IPS-18a (cell line): ENCODE results near the gene SOX5.

ENCODE experiments used
- H3K27ac ChIP-seq: one replicate; pipeline ENCODE4 v1.5.1; 2013; ENCODE audit warnings: low read length
- H3K27me3 ChIP-seq: one replicate; pipeline ENCODE4 v1.6.1; 2013; ENCODE audit warnings: mild to moderate bottlenecking, low read length; ENCODE audit not compliant: control insufficient read depth, insufficient read depth
- H3K36me3 ChIP-seq: one replicate; pipeline ENCODE4 v1.6.1; 2013; ENCODE audit warnings: low read depth, low read length; ENCODE audit not compliant: control insufficient read depth
- H3K4me1 ChIP-seq: one replicate; pipeline ENCODE4 v1.6.1; 2013; ENCODE audit warnings: low read depth, low read length; ENCODE audit not compliant: control insufficient read depth
- H3K4me3 ChIP-seq: one replicate; pipeline ENCODE4 v1.5.1; 2013; ENCODE audit warnings: low read length
- H3K9ac ChIP-seq: one replicate; pipeline ENCODE4 v1.6.1; 2013; ENCODE audit warnings: mild to moderate bottlenecking, low read length, moderate library complexity
- H3K9me3 ChIP-seq: one replicate; pipeline ENCODE4 v1.6.1; 2013; ENCODE audit warnings: low read depth, low read length; ENCODE audit not compliant: control insufficient read depth

Gene SOX5

GRCh38 chr12:23945249-23945648 lies 4.2 kb downstream of the SOX5 start:
- H3K9me3 ChIP-seq = no peaks in the 10 kb centered on the region
- no peak overlapping the region for H3K4me3 ChIP-seq
- peaks cover 7% of the 10 kb centered on the region for H3K4me1 ChIP-seq
- H3K36me3 ChIP-seq = no peaks in the 10 kb centered on the region
- H3K9ac ChIP-seq = no peak overlapping the region
- H3K27ac ChIP-seq = no peak overlapping the region
- H3K27me3 ChIP-seq = peaks cover 20% of the 10 kb centered on the region

DNA sequence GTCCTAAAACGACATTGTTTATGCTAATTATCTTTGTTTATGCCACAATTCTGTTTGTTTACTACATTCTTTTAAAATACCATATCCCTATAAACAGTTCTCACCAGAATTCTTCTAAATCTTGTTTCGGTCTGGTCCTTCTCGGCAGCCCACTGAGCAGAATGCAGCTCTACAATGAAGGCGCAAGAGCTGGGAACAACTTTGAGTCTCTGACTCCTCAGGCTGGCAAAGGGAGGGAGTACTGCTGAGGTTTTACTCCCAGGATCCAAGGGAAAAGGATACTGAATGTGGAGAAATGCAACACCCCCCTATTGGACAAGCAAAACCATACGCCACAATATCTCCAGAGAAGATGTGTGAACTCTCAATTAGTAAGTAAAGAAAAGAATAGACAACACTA lies 5.4 kb downstream of the SOX5 start:
- Histone ChIP-seq H3K27ac (no peak overlapping the region), H3K9ac (no peak overlapping the region), H3K4me1 (peaks cover 1% of the 10 kb centered on the region), H3K27me3 (peaks cover 10% of the 10 kb centered on the region), H3K4me3 (no peak overlapping the region), H3K36me3 (no peaks in the 10 kb centered on the region), H3K9me3 (no peaks in the 10 kb centered on the region)

- Histone ChIP-seq H3K9me3 (no peaks in the 10 kb centered on the region), H3K27ac (no peak overlapping the region), H3K36me3 (no peaks in the 10 kb centered on the region), H3K27me3 (no peaks in the 10 kb centered on the region), H3K4me3 (no peak overlapping the region), H3K4me1 (no peaks in the 10 kb centered on the region), H3K9ac (no peak overlapping the region)
Observed at GRCh38 chr12:23942841-23943240, 6.6 kb downstream of the SOX5 start.

DNA sequence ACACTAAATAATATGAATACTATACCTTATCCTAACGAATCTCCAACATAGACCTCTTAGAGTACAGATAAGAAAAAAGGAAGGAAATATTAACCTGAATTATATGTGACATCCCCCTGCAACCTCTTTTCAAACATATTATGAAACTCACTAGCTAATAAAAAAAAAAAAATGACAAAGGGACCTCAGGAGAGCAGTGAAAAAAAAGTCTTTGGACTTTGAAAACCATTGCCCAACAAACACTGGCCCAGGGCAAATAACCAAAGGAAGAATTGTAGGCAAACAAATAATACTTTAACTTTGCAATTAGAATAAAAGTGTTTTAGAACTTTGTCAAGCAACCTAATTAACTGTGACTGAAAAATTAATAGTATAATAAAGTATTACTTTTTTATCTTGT lies 7.7 kb downstream of the SOX5 start:
- Histone ChIP-seq H3K9me3 (no peaks in the 10 kb centered on the region), H3K9ac (no peak overlapping the region), H3K36me3 (no peaks in the 10 kb centered on the region), H3K27ac (no peak overlapping the region), H3K27me3 (no peaks in the 10 kb centered on the region), H3K4me1 (no peaks in the 10 kb centered on the region), H3K4me3 (no peak overlapping the region)

DNA sequence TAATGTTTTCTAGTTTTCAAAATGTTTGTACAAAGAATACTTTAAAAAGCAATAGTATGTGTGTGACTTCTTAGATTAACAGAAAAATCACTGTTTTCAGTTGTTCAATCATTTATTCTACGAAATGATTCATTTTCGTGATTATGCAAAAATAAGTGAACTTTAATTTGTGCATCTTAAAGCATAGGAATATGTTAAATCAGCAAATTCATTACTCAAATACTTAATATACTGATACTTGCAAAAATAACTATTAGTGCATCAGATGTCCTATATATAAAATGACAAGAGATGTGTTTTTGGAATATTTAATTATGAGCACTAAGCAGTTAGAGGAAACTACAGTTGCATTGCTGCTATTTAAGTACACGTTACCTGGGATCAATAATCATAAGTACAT lies 11.0 kb downstream of the SOX5 start:
- Histone ChIP-seq H3K4me3 (no peak overlapping the region), H3K27ac (no peak overlapping the region), H3K9me3 (no peaks in the 10 kb centered on the region), H3K36me3 (no peaks in the 10 kb centered on the region), H3K9ac (no peak overlapping the region), H3K4me1 (no peaks in the 10 kb centered on the region), H3K27me3 (no peaks in the 10 kb centered on the region)

DNA sequence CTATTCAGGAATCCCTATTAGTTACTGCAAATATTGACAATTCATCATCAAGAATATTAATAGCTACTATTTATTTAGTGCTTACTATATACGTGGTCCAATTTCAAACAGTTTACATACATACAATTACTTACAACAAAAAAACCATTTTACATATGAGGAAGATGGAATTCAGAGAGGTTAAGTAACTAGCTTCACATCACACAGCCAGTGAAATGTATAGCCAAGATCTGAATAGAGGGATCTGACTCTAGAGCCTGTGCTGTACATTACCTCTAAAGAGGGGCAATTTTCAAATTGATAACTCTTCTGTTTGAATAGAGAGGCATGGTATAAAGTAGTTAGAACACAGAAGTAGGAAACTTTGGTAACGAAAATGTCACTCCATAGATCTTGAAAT lies 18.3 kb downstream of the SOX5 start:
- H3K27ac ChIP-seq = no peak overlapping the region

DNA sequence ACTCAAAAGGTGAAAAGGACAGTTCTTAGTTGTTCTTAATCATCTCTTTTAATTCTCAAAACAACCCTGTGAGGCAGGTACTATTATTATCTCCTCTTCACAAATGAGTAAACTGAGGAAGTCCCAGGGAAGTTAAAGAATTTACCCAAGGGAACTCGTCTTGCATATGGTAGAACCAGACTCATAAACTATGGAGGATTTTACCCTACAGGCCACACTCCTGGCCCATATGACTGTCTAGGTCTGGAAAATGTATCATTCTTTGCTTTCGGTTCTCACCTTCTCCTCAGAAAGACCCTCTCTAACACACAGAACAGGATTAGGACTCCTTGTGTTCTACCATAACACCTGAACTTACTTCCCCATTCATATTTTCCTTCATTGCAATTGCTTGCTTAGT lies 18.9 kb downstream of the SOX5 start:
- Histone ChIP-seq H3K27me3 (no peaks in the 10 kb centered on the region), H3K9me3 (no peaks in the 10 kb centered on the region), H3K9ac (no peak overlapping the region), H3K27ac (no peak overlapping the region), H3K4me1 (no peaks in the 10 kb centered on the region), H3K36me3 (no peaks in the 10 kb centered on the region), H3K4me3 (no peak overlapping the region)

More for the DNA sequence above, 18.3 kb downstream of the SOX5 start:
- no peak overlapping the region for H3K9ac ChIP-seq
- H3K9me3 ChIP-seq = no peaks in the 10 kb centered on the region
- no peaks in the 10 kb centered on the region for H3K4me1 ChIP-seq
- H3K36me3 ChIP-seq = no peaks in the 10 kb centered on the region
- no peak overlapping the region for H3K4me3 ChIP-seq
- H3K27me3 ChIP-seq = no peaks in the 10 kb centered on the region

DNA sequence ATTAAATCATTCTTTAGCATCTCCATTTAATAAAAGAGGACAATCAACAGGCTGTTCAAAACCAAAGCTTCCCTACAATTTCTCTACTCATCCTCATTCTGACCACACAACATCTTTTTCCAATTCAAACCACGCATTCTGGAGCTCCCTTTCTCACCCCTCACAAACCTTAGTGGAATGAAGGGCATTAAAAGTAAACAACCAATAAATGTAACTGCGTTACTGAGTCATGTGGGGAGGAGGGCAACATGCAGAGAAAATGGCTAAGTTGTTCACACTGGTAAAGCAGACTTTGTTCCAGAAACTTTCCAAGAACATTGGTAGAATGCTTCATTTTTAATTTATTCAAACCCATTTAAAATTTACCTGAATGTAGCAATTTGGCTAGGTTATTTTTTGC lies 19.6 kb downstream of the SOX5 start:
- Histone ChIP-seq H3K9ac (no peak overlapping the region), H3K27ac (no peak overlapping the region), H3K9me3 (no peaks in the 10 kb centered on the region), H3K4me3 (no peak overlapping the region), H3K36me3 (no peaks in the 10 kb centered on the region), H3K27me3 (no peaks in the 10 kb centered on the region), H3K4me1 (no peaks in the 10 kb centered on the region)

DNA sequence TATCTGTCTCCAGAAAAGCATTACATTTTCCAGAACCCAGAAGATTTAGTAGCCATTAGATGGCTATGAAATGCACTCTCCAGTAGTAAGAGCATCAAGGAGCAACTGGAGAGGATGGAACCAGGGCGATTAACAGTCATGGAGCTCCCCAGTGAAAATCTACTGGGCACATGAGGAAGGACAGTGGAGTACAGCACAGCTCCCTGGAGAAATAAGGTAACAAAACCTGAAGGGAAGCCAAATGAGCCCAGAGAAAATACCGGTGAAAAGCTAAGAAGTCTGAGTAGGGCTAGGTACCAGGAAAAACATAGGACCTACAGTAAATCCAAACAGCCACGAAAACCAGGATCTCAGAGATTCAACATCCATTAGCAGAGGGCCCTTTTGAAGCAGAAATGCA lies 21.6 kb downstream of the SOX5 start:
- Histone ChIP-seq H3K4me3 (no peak overlapping the region), H3K27ac (no peak overlapping the region), H3K9ac (no peak overlapping the region), H3K9me3 (no peaks in the 10 kb centered on the region), H3K4me1 (no peaks in the 10 kb centered on the region), H3K27me3 (no peaks in the 10 kb centered on the region), H3K36me3 (no peaks in the 10 kb centered on the region)

- no peak overlapping the region for H3K9ac ChIP-seq
Observed at GRCh38 chr12:23921099-23921856, 28.2 kb downstream of the SOX5 start.

GRCh38 chr12:23911574-23911973 lies 37.9 kb downstream of the SOX5 start:
- H3K27ac ChIP-seq = no peak overlapping the region
- H3K9ac ChIP-seq = no peak overlapping the region
- no peaks in the 10 kb centered on the region for H3K36me3 ChIP-seq

More at GRCh38 chr12:23921099-23921856, 28.2 kb downstream of the SOX5 start:
- Histone ChIP-seq H3K27me3 (no peaks in the 10 kb centered on the region), H3K27ac (no peak overlapping the region), H3K4me3 (no peak overlapping the region), H3K9me3 (no peaks in the 10 kb centered on the region), H3K36me3 (no peaks in the 10 kb centered on the region), H3K4me1 (no peaks in the 10 kb centered on the region)

DNA sequence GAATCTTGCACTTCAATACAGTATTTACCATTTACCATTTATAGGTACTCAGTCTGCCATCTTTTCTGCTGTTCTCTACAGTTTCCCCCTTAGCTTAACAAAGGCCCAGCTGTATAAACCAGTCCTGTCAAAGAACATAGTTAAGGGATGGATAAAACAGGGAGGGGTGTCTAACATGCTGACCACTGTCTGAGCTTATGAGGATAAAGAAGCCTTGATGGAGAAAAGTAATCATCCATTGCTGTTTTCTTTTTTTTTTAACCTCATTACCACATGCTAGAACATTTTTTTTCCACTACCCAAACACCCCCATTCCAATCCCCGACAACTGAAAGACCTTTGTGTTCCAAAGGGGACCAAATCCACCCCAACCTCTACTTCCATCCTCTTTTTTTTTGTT lies 39.9 kb downstream of the SOX5 start:
- Histone ChIP-seq H3K27me3 (no peaks in the 10 kb centered on the region), H3K9me3 (no peaks in the 10 kb centered on the region), H3K36me3 (no peaks in the 10 kb centered on the region), H3K9ac (no peak overlapping the region), H3K27ac (no peak overlapping the region), H3K4me1 (peaks cover 4% of the 10 kb centered on the region), H3K4me3 (no peak overlapping the region)

More at GRCh38 chr12:23911574-23911973, 37.9 kb downstream of the SOX5 start:
- H3K9me3 ChIP-seq = no peaks in the 10 kb centered on the region
- no peaks in the 10 kb centered on the region for H3K4me1 ChIP-seq
- no peaks in the 10 kb centered on the region for H3K27me3 ChIP-seq
- no peak overlapping the region for H3K4me3 ChIP-seq
